GM18517 (cell line): Measurements from ENCODE around the gene DPM2.

Experiments
- ATAC-seq: cut with Tn5 transposase; IDR thresholded peaks from one replicate; pipeline ENCODE4 v1.9.1; 2021; ENCODE audit warnings: mild to moderate bottlenecking, moderate library complexity; ENCODE audit not compliant: unreplicated experiment

DPM2 gene

GRCh38 chr9:127938298-127938690 is 640 bp upstream of the DPM2 start:
- ATAC-seq, result no peak

GRCh38 chr9:127937056-127937387 is 632 bp downstream of the DPM2 start:
- ATAC-seq, result no peak

GRCh38 chr9:127936347-127936852 is 1.3 kb downstream of the DPM2 start:
- no peak for ATAC-seq

- ATAC-seq, result no peak
These were observed 1.9 kb downstream of the DPM2 start for GRCh38 chr9:127935765-127936221.

- ATAC-seq, result no peak
These were observed 2.7 kb downstream of the DPM2 start for GRCh38 chr9:127934986-127935385.

- ATAC-seq, result no peak
These were observed 3.4 kb downstream of the DPM2 start for GRCh38 chr9:127934248-127934647.

- ATAC-seq, result peak; percentile 32
These were observed 6.4 kb downstream of the DPM2 start for GRCh38 chr9:127931092-127931881.

GRCh38 chr9:127930231-127931091 is 7.2 kb downstream of the DPM2 start, which contains the start of gene PIP5KL1:
Gene PIP5KL1, minus strand, starts transcription at chr9:127930777. Its CDS starts 25 bp downstream, at chr9:127930752.
- ATAC-seq, result peak; percentile 68

- ATAC-seq, result no peak
These were observed 8.1 kb downstream of the DPM2 start for GRCh38 chr9:127929625-127929979.

- no peak for ATAC-seq
These were observed 8.7 kb downstream of the DPM2 start for GRCh38 chr9:127928676-127929624.

- ATAC-seq, result no peak
These were observed 9.5 kb downstream of the DPM2 start for GRCh38 chr9:127927988-127928675.

GRCh38 chr9:127927201-127927987 is 10.3 kb downstream of the DPM2 start:
- ATAC-seq, result no peak

- no peak for ATAC-seq
These were observed 10.8 kb downstream of the DPM2 start for GRCh38 chr9:127926906-127927200.

GRCh38 chr9:127925959-127926905 is 11.4 kb downstream of the DPM2 start:
- ATAC-seq, result no peak

- no peak for ATAC-seq
These were observed 12.8 kb downstream of the DPM2 start for GRCh38 chr9:127924736-127925444.

- no peak for ATAC-seq
These were observed 13.9 kb downstream of the DPM2 start for GRCh38 chr9:127923771-127924170.

- no peak for ATAC-seq
These were observed 14.6 kb downstream of the DPM2 start for GRCh38 chr9:127923046-127923445.
